ENCODE results near the gene ADAM22.

Gene ADAM22

GRCh38 chr7:88102675-88103074, 168.6 kb downstream of the ADAM22 start:
- H3K4me3 ChIP-seq (ENCODE audit: low read length), result no peak overlapping the region
- TF ChIP-seq CTCF (IDR thresholded peaks at IDR 0.05; ENCODE audit: insufficient read depth, low read depth, low read length, missing control alignments), result no peak
- DNase-seq (ENCODE audit: low read depth), result no peak

- no peak overlapping the region for H3K4me3 ChIP-seq (ENCODE audit: low read length)
- no peak for TF ChIP-seq CTCF (IDR thresholded peaks at IDR 0.05; ENCODE audit: insufficient read depth, low read depth, low read length, missing control alignments)
- DNase-seq (ENCODE audit: low read depth), result no peak
Measured at GRCh38 chr7:88104732-88105131, 170.7 kb downstream of the ADAM22 start.

GRCh38 chr7:88105231-88105630, 171.2 kb downstream of the ADAM22 start:
- DNase-seq (ENCODE audit: low read depth), result no peak
- no peak for TF ChIP-seq CTCF (IDR thresholded peaks at IDR 0.05; ENCODE audit: insufficient read depth, low read depth, low read length, missing control alignments)
- no peak overlapping the region for H3K4me3 ChIP-seq (ENCODE audit: low read length)

DNA sequence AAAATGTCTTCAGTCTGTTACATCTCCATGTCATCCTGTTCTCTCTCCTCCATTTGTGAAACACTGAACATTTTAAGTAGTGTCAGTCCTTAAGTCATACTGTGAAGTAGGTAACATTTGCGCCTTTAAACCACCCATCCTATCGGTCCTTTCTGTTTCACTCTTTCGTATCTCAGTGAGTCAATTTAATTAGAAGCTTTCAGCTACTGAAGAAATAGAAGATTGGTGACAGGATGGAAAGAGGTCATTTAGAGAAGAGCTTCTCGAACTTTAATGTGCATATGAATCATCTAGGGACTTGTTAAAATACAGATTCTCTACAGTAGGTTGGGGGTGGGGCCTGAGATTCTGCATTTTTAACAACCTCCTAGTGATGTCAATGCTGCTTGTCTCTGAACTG, 172.4 kb downstream of the ADAM22 start:
- H3K4me3 ChIP-seq (ENCODE audit: low read length), result no peak overlapping the region
- TF ChIP-seq CTCF (IDR thresholded peaks at IDR 0.05; ENCODE audit: insufficient read depth, low read depth, low read length, missing control alignments), result no peak
- DNase-seq (ENCODE audit: low read depth), result no peak

DNA sequence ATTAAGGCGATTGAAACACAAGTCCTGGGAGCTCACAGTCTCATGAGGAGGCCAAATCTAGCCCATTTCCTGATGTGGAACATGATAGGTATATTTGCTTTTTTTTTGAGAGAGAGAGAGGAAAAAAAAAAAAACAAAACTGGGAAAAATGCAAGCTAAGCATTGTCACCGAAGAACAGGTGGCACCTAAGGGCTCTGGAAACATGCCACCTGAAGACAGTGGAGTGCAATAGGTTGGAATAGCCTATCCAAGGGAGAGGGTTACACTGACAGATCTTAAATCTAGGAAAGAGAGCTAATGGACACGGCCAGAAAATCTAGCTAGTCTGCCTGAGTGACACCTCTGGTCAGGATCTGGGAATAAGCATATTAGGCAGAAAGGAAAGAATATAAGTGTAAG, 175.6 kb downstream of the ADAM22 start:
- H3K4me3 ChIP-seq (ENCODE audit: low read length), result no peak overlapping the region
- TF ChIP-seq CTCF (IDR thresholded peaks at IDR 0.05; ENCODE audit: insufficient read depth, low read depth, low read length, missing control alignments), result no peak
- no peak for DNase-seq (ENCODE audit: low read depth)

DNA sequence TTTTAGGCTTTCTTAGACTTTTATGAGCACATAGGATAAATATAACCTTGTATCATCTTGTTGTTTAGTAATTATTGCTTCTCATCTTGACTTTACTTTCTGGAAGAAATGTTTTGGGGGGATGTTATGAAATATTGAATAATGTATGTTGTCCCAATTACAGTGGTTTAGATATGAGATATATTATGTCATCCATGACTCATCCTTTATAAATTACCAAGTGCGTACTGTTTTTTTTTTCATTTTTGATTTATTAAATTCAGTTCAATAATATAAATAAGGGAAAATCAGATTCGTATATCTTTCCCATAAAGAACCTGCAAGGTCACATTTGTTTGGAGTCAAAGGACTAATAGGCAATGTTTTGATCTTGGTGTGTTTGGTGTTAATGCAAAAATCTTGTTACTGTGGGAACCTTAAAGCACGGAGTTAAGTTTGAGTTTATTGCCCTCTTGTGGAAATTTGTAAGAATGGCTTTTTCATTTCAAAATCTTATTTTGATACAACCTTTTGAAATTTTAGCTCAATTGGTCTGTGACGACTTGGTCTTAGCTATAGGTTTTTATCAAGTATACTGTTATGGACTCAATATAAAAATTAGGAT, 177.2 kb downstream of the ADAM22 start:
- DNase-seq (ENCODE audit: low read depth), result peak; percentile 45
- TF ChIP-seq CTCF (IDR thresholded peaks at IDR 0.05; ENCODE audit: insufficient read depth, low read depth, low read length, missing control alignments), result peak; percentile 44
- H3K4me3 ChIP-seq (ENCODE audit: low read length), result no peak overlapping the region

DNA sequence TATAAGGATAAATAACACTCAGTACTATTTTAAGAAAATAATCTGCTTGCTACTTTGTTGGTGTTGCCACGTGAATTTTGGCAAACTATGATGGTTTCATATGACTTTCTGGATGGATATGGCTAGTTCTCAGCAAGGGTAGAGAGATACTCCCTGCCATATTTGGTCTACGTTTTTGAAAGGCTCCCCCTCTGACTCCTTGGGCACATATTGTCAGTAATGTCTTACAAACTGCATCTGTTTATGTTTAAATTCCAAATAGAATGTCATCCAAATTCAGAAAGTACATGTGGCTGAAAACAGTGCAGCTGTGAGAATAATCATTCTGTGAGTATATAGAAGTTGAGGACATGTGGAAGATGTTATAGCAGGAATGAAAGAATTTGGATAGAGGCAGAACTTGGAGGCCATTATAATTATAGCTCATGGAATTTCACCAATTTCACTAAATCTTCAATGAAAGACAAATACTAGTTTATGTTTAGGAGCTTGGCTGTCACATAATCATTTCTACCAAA, 178.0 kb downstream of the ADAM22 start:
- no peak overlapping the region for H3K4me3 ChIP-seq (ENCODE audit: low read length)
- no peak for DNase-seq (ENCODE audit: low read depth)
- no peak for TF ChIP-seq CTCF (IDR thresholded peaks at IDR 0.05; ENCODE audit: insufficient read depth, low read depth, low read length, missing control alignments)
